ENCODE measurements around the gene BBS1. TPM values are rescaled to one million over a fixed set of nuclear protein-coding genes. Genes with fewer than 3 reads are reported as not detected.

BBS1 gene
- total RNA-seq, 1 donor from 2014 or later, result 41.4 TPM

GRCh38 chr11:66548774-66549630 lies 38.6 kb downstream of the BBS1 start:
- Histone ChIP-seq H3K36me3 (no peaks in the 10 kb centered on the region), H3K27me3 (ENCODE audit: low read depth) (no peaks in the 10 kb centered on the region), H3K4me3 (no peak overlapping the region), H3K27ac (no peak overlapping the region), H3K9me3 (no peaks in the 10 kb centered on the region), H3K4me1 (peaks cover 23% of the 10 kb centered on the region)
- ATAC-seq (no peak), DNase-seq (no peak)
- TF ChIP-seq CTCF (IDR thresholded peaks at IDR 0.05), result no peak
- intact Hi-C loops (cut with DNase I), result no loop called here

GRCh38 chr11:66549696-66550095 lies 39.3 kb downstream of the BBS1 start:
- H3K4me1 ChIP-seq, result peaks cover 16% of the 10 kb centered on the region
- no peak for TF ChIP-seq CTCF (IDR thresholded peaks at IDR 0.05)
- no peaks in the 10 kb centered on the region for H3K36me3 ChIP-seq
- intact Hi-C loops (cut with DNase I), result no loop called here
- no peaks in the 10 kb centered on the region for H3K27me3 ChIP-seq (ENCODE audit: low read depth)
- no peaks in the 10 kb centered on the region for H3K9me3 ChIP-seq
- DNase-seq, result no peak
- no peak for ATAC-seq
- no peak overlapping the region for H3K4me3 ChIP-seq
- H3K27ac ChIP-seq, result no peak overlapping the region

GRCh38 chr11:66550887-66551286 lies 40.5 kb downstream of the BBS1 start:
- no peak overlapping the region for H3K27ac ChIP-seq
- no peak for DNase-seq
- H3K27me3 ChIP-seq (ENCODE audit: low read depth), result no peaks in the 10 kb centered on the region
- peaks cover 9% of the 10 kb centered on the region for H3K4me1 ChIP-seq
- no peak for TF ChIP-seq CTCF (IDR thresholded peaks at IDR 0.05)
- H3K4me3 ChIP-seq, result no peak overlapping the region
- H3K36me3 ChIP-seq, result no peaks in the 10 kb centered on the region
- no peaks in the 10 kb centered on the region for H3K9me3 ChIP-seq
- ATAC-seq, result no peak
- intact Hi-C loops (cut with DNase I), result no loop called here

GRCh38 chr11:66554602-66555001 lies 44.2 kb downstream of the BBS1 start:
- no peaks in the 10 kb centered on the region for H3K9me3 ChIP-seq
- H3K36me3 ChIP-seq, result no peaks in the 10 kb centered on the region
- intact Hi-C loops (cut with DNase I), result no loop called here
- no peak overlapping the region for H3K4me3 ChIP-seq
- H3K27ac ChIP-seq, result no peak overlapping the region
- no peaks in the 10 kb centered on the region for H3K27me3 ChIP-seq (ENCODE audit: low read depth)
- ATAC-seq (no peak), DNase-seq (no peak)
- no peak for TF ChIP-seq CTCF (IDR thresholded peaks at IDR 0.05)
- peaks cover 9% of the 10 kb centered on the region for H3K4me1 ChIP-seq

- H3K27me3 ChIP-seq (ENCODE audit: low read depth), result no peaks in the 10 kb centered on the region
- intact Hi-C loops (cut with DNase I), result no loop called here
- DNase-seq (no peak), ATAC-seq (no peak)
- TF ChIP-seq CTCF (IDR thresholded peaks at IDR 0.05), result no peak
- no peak overlapping the region for H3K27ac ChIP-seq
- H3K36me3 ChIP-seq, result no peaks in the 10 kb centered on the region
- H3K9me3 ChIP-seq, result no peaks in the 10 kb centered on the region
- H3K4me3 ChIP-seq, result no peak overlapping the region
- H3K4me1 ChIP-seq, result peaks cover 9% of the 10 kb centered on the region
Measured at GRCh38 chr11:66555416-66555815, 45.0 kb downstream of the BBS1 start.
